H1 (cell line): ENCODE data around the gene SUCLG2. TPM values are rescaled to one million over a fixed set of nuclear protein-coding genes. Genes with fewer than 3 reads are reported as not detected.

ENCODE experiments used
- KDM1A ChIP-seq: fragments of 200-600, 300-600 bp; sonication (generic); IDR thresholded peaks from 2 replicates; pipeline ENCODE4 v1.7.1; 2016; ENCODE audit warnings: mild to moderate bottlenecking, low read length, borderline replicate concordance
- polyA plus RNA-seq, 7 experiments: library from polyadenylated mRNA; depleted of rRNA in 3 of 7; stranded (reverse) in 5 of 7; unstranded in 2 of 7; fragments of >200 nt in 5 of 7; fragments of 200-250 nt in 2 of 7; gene quantifications; 1 replicate in 5 of 7; 2 replicates in 1 of 7; 4 replicates in 1 of 7; pipeline versions ENCODE4 v1.2.1 to v1.2.3, GENCODE V29; 2011 to 2013; ENCODE audit warnings: missing spikeins in 2 of 7, mixed read lengths in 2 of 7
- total RNA-seq: library from RNA; stranded (reverse); fragmentation: NEBNext Ultra II Directional; extraction: Animal tissue kit (Norgen Biotek cat#: 25700); gene quantifications from 2 replicates; pipeline ENCODE4 v1.2.1, GENCODE V29; 2021

Gene SUCLG2
- total and polyA plus RNA-seq, 2 of the 8 experiments (the other 6 are each of a cell fraction or from before 2014, with no cell fraction given): 12.9 to 46.2 TPM

GRCh38 chr3:67334588-67334987, 319.8 kb downstream of the SUCLG2 start (continued):
- no peak for TF ChIP-seq KDM1A
